ENCODE data around the gene CCDC15. TPM values are rescaled to one million over a fixed set of nuclear protein-coding genes. Genes with fewer than 3 reads are reported as not detected.

Gene CCDC15
- total RNA-seq, 6 donors from 2014 or later = 0.89 to 3.1 (median 1.2) TPM

- Histone ChIP-seq H3K36me3 (no peaks in the 10 kb centered on the region), H3K9me3 (no peaks in the 10 kb centered on the region), H3K4me1 (peaks cover 0 to 14% (median 8%) of the 10 kb centered on the region in 4 donors), H3K27me3 (no peaks in the 10 kb centered on the region), H3K27ac (peak overlapping the region in 3 of 4 donors; percentile 66 to 78 (median 68)), H3K4me3 (no peak overlapping the region)
- WGBS, 2 donors = 92% methylated on average over 7 to 12 of the region's 12 CpGs
- no peak for ATAC-seq (ENCODE audit: low FRiP score in 2 of 2)
- DNase-seq = no peak
- TF ChIP-seq POLR2AphosphoS5 (IDR thresholded peaks at IDR 0.05) (no peak), CTCF (IDR thresholded peaks at IDR 0.05) (no peak), POLR2A (IDR thresholded peaks at IDR 0.05) (no peak), EP300 (IDR thresholded peaks at IDR 0.05) (no peak)
Observed at GRCh38 chr11:125072961-125073590, 119.1 kb downstream of the CCDC15 start.

- Histone ChIP-seq H3K27ac (no peak overlapping the region), H3K36me3 (no peaks in the 10 kb centered on the region), H3K4me3 (no peak overlapping the region), H3K27me3 (no peaks in the 10 kb centered on the region), H3K9me3 (no peaks in the 10 kb centered on the region), H3K4me1 (peaks cover 0 to 14% (median 8%) of the 10 kb centered on the region in 4 donors)
- no peak for TF ChIP-seq POLR2AphosphoS5 (IDR thresholded peaks at IDR 0.05)
- TF ChIP-seq POLR2A (IDR thresholded peaks at IDR 0.05) = no peak
- TF ChIP-seq CTCF (IDR thresholded peaks at IDR 0.05) = no peak
- no peak for TF ChIP-seq EP300 (IDR thresholded peaks at IDR 0.05)
- DNase-seq = no peak
- no peak for ATAC-seq (ENCODE audit: low FRiP score in 2 of 2)
- 82 to 84% methylated on average over 19 of the region's 19 CpGs for WGBS, 2 donors
Observed at GRCh38 chr11:125073616-125074483, 119.8 kb downstream of the CCDC15 start.

GRCh38 chr11:125074511-125075241 is 120.7 kb downstream of the CCDC15 start:
- no peak overlapping the region for H3K4me3 ChIP-seq
- no peaks in the 10 kb centered on the region for H3K36me3 ChIP-seq
- no peak for TF ChIP-seq POLR2A (IDR thresholded peaks at IDR 0.05)
- no peak for TF ChIP-seq EP300 (IDR thresholded peaks at IDR 0.05)
- no peak for TF ChIP-seq CTCF (IDR thresholded peaks at IDR 0.05)
- TF ChIP-seq POLR2AphosphoS5 (IDR thresholded peaks at IDR 0.05) = no peak
- peaks cover 0 to 14% (median 7%) of the 10 kb centered on the region in 4 donors for H3K4me1 ChIP-seq
- no peaks in the 10 kb centered on the region for H3K27me3 ChIP-seq
- ATAC-seq (ENCODE audit: low FRiP score in 2 of 2) (no peak), DNase-seq (no peak)
- no peaks in the 10 kb centered on the region for H3K9me3 ChIP-seq
- 85 to 86% methylated on average over 9 to 10 of the region's 11 CpGs for WGBS, 2 donors
- no peak overlapping the region for H3K27ac ChIP-seq

GRCh38 chr11:125075242-125075625 is 121.2 kb downstream of the CCDC15 start:
- WGBS, 2 donors = 82 to 83% methylated on average over 1 to 7 of the region's 7 CpGs
- Histone ChIP-seq H3K9me3 (no peaks in the 10 kb centered on the region), H3K27ac (no peak overlapping the region), H3K4me1 (peaks cover 0 to 14% (median 6%) of the 10 kb centered on the region in 4 donors), H3K4me3 (no peak overlapping the region), H3K27me3 (no peaks in the 10 kb centered on the region), H3K36me3 (no peaks in the 10 kb centered on the region)
- no peak for TF ChIP-seq EP300 (IDR thresholded peaks at IDR 0.05)
- TF ChIP-seq POLR2A (IDR thresholded peaks at IDR 0.05) = peak in 1 of 4 donors; percentile 14
- ATAC-seq (ENCODE audit: low FRiP score in 2 of 2) (no peak), DNase-seq (no peak)

GRCh38 chr11:125075900-125076317 is 121.9 kb downstream of the CCDC15 start:
- DNase-seq = no peak
- no peak for TF ChIP-seq EP300 (IDR thresholded peaks at IDR 0.05)
- no peak for TF ChIP-seq POLR2AphosphoS5 (IDR thresholded peaks at IDR 0.05)
- no peak for TF ChIP-seq POLR2A (IDR thresholded peaks at IDR 0.05)
- TF ChIP-seq CTCF (IDR thresholded peaks at IDR 0.05) = no peak

More at GRCh38 chr11:125075900-125076317, 121.9 kb downstream of the CCDC15 start:
- Histone ChIP-seq H3K27me3 (no peaks in the 10 kb centered on the region), H3K4me1 (peaks cover 0 to 10% (median 4%) of the 10 kb centered on the region in 4 donors), H3K36me3 (no peaks in the 10 kb centered on the region), H3K9me3 (no peaks in the 10 kb centered on the region), H3K4me3 (no peak overlapping the region), H3K27ac (no peak overlapping the region)
- no peak for ATAC-seq (ENCODE audit: low FRiP score in 2 of 2)
- 81 to 98% methylated on average over 9 to 11 of the region's 11 CpGs for WGBS, 2 donors
